Right lobe of liver (tissue), 6 donors: ENCODE measurements around the gene TNFSF8. TPM values are rescaled to one million over a fixed set of nuclear protein-coding genes. Genes with fewer than 3 reads are reported as not detected.

Experiments used
- ATAC-seq, 4 donors: fragments of 200-7000 bp; cut with Tn5 transposase; one replicate each; pipeline ENCODE4 v1.9.1; 2020; ENCODE audit warnings: mild to moderate bottlenecking in 4 of 4, moderate library complexity in 4 of 4
- DNase-seq, 3 donors: peaks; one replicate each; pipeline ENCODE4 v3.0.0-alpha.2; 2020
- H3K27ac ChIP-seq, 3 donors: fragments of 200-600 bp; one replicate each; pipeline ENCODE4 v1.8.0; 2022
- H3K27me3 ChIP-seq, 2 donors: fragments of 200-600 bp; one replicate each; pipeline ENCODE4 v1.8.0; 2022
- H3K36me3 ChIP-seq, 4 donors: fragments of 200-600 bp; sonication (generic) in 1 of 4; one replicate each; pipeline versions ENCODE4 v1.5.1 to v1.8.0; 2017 to 2022; ENCODE audit warnings: control low read depth in 1 of 4
- H3K4me1 ChIP-seq, 4 donors: fragments of 200-600 bp; sonication (generic) in 1 of 4; one replicate each; pipeline versions ENCODE4 v1.5.1 to v1.8.0; 2017 to 2022; ENCODE audit warnings: control low read depth in 1 of 4
- H3K4me3 ChIP-seq, 3 donors: fragments of 200-600 bp; one replicate each; pipeline ENCODE4 v1.8.0; 2022
- H3K9me3 ChIP-seq, 4 donors: fragments of 200-600 bp; sonication (generic) in 1 of 4; one replicate each; pipeline versions ENCODE4 v1.5.1 to v1.8.0; 2017 to 2022; ENCODE audit warnings: control low read depth in 1 of 4
- POLR2A ChIP-seq: fragments of 450-650 bp; IDR thresholded peaks from one replicate; pipeline ENCODE4 v1.6.1; 2017; ENCODE audit warnings: antibody characterized with exemption, mild to moderate bottlenecking
- WGBS: methylation state at CpG from one replicate; pipeline ENCODE4 v1.1.6; 2018; ENCODE audit warnings: low coverage, low lambda C conversion rate; ENCODE audit not compliant: insufficient coverage; ENCODE audit errors: missing lambda C conversion rate; 5-methylcytosine and 5-hydroxymethylcytosine counted together
- intact Hi-C, 2 donors: fragments of 100-400 bp; cut with DNase I; formaldehyde crosslinking; loops; one replicate each; pipeline versions ENCODE4 v1.11.2 to v1.14.1; 2022
- total RNA-seq, 6 experiments: library from RNA; depleted of rRNA in 2 of 6; stranded (reverse); fragments of >200 nt in 2 of 6; fragmentation: NEBNext Ultra II Directional in 3 of 6; extraction: Animal tissue kit (Norgen Biotek cat#: 25700) in 3 of 6; gene quantifications; one replicate each; pipeline versions ENCODE4 v1.1.0 to v1.2.4, GENCODE V29; 2016 to 2023
- TF ChIP-seq, protein P1 (sequence below), 4 donors: fragments of 200-600 bp in 3 of 4; fragments of 450-650 bp in 1 of 4; IDR thresholded peaks; one replicate each; pipeline versions ENCODE4 v1.5.1 to v1.8.0; 2016 to 2022; ENCODE audit warnings: antibody characterized with exemption in 4 of 4, mild to moderate bottlenecking in 2 of 4
- donor health status: DM: no; HTN: yes; CAD: no.
- donor health status: DM: no; HTN: no; CAD: no.
- donor health status: DM: no; HTN: no; CAD: no.
- donor health status: DM: no; HTN: yes; CAD: no.
- donor health status: DM: no; HTN: yes; CAD: no.

TNFSF8 gene
- total RNA-seq, 6 experiments from 2014 or later: 0.19 to 2.0 (median 0.38) TPM

- H3K27me3 ChIP-seq: no peaks in the 10 kb centered on the region
- 57% methylated on average over 1 of the region's 1 CpG for WGBS
- H3K4me1 ChIP-seq: peaks cover 0 to 9% (median 0%) of the 10 kb centered on the region in 4 donors
- H3K4me3 ChIP-seq: no peak overlapping the region
- H3K36me3 ChIP-seq: no peaks in the 10 kb centered on the region
- no peak for DNase-seq
- intact Hi-C loops: no loop called here
- no peak overlapping the region for H3K27ac ChIP-seq
- ATAC-seq: no peak
- H3K9me3 ChIP-seq: no peaks in the 10 kb centered on the region
- no peak for TF ChIP-seq POLR2A
- TF ChIP-seq, protein P1, sequence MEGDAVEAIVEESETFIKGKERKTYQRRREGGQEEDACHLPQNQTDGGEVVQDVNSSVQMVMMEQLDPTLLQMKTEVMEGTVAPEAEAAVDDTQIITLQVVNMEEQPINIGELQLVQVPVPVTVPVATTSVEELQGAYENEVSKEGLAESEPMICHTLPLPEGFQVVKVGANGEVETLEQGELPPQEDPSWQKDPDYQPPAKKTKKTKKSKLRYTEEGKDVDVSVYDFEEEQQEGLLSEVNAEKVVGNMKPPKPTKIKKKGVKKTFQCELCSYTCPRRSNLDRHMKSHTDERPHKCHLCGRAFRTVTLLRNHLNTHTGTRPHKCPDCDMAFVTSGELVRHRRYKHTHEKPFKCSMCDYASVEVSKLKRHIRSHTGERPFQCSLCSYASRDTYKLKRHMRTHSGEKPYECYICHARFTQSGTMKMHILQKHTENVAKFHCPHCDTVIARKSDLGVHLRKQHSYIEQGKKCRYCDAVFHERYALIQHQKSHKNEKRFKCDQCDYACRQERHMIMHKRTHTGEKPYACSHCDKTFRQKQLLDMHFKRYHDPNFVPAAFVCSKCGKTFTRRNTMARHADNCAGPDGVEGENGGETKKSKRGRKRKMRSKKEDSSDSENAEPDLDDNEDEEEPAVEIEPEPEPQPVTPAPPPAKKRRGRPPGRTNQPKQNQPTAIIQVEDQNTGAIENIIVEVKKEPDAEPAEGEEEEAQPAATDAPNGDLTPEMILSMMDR (IDR thresholded peaks at IDR 0.05): no peak
These were observed 50.1 kb downstream of the TNFSF8 start for GRCh38 chr9:114880291-114880745.

GRCh38 chr9:114878879-114879564 is 51.4 kb downstream of the TNFSF8 start:
- ATAC-seq: peak in 3 of 4 donors; percentile 51 to 58 (median 55)
- no peaks in the 10 kb centered on the region for H3K4me1 ChIP-seq
- 49% methylated on average over 4 of the region's 4 CpGs for WGBS

DNA sequence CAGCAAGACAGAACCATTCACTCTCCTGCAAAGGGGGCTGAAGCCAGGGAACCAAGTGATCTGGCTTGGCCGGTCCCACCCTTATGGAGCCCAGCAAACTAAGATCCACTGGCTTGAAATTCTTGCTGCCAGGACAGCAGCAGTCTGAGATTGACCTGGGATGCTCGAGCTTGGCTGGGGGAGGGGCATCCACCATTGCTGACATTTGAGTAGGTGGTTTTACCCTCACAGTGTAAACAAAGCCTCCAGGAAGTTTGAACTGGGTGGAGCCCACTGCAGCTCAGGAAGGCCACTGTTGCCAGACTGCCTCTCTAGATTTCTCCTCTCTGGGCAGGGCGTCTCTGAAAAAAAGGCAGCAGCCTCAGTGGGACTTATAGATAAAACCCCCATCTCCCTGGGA is 60.5 kb downstream of the TNFSF8 start:
- no CpG with 5 or more reads among the region's 3 CpGs for WGBS
- TF ChIP-seq, protein P1 (IDR thresholded peaks at IDR 0.05): no peak
- Histone ChIP-seq H3K27ac (no peak overlapping the region), H3K27me3 (no peaks in the 10 kb centered on the region), H3K4me1 (no peaks in the 10 kb centered on the region), H3K4me3 (no peak overlapping the region), H3K9me3 (no peaks in the 10 kb centered on the region), H3K36me3 (no peaks in the 10 kb centered on the region)
- no peak for ATAC-seq
- intact Hi-C loops: no loop called here
- no peak for DNase-seq

More at GRCh38 chr9:114878879-114879564, 51.4 kb downstream of the TNFSF8 start:
- DNase-seq: no peak
- TF ChIP-seq, protein P1 (IDR thresholded peaks at IDR 0.05): peak in 3 of 4 donors; percentile 16 to 36 (median 20)
- no peak for TF ChIP-seq POLR2A
- Histone ChIP-seq H3K27ac (no peak overlapping the region), H3K4me3 (no peak overlapping the region), H3K36me3 (no peaks in the 10 kb centered on the region), H3K9me3 (no peaks in the 10 kb centered on the region), H3K27me3 (no peaks in the 10 kb centered on the region)
- intact Hi-C loops: no loop called here

GRCh38 chr9:114869378-114869777 is 61.0 kb downstream of the TNFSF8 start:
- intact Hi-C loops: no loop called here
- Histone ChIP-seq H3K4me3 (no peak overlapping the region), H3K27ac (no peak overlapping the region), H3K9me3 (no peaks in the 10 kb centered on the region), H3K27me3 (no peaks in the 10 kb centered on the region), H3K36me3 (no peaks in the 10 kb centered on the region), H3K4me1 (no peaks in the 10 kb centered on the region)
- TF ChIP-seq, protein P1 (IDR thresholded peaks at IDR 0.05): no peak
- TF ChIP-seq POLR2A: no peak
- 43% methylated on average over 1 of the region's 5 CpGs for WGBS
- no peak for ATAC-seq
- DNase-seq: no peak
